Ascending aorta (tissue), 2 donors: Measurements from ENCODE around the gene RAVER2. TPM values are rescaled to one million over a fixed set of nuclear protein-coding genes. Genes with fewer than 3 reads are reported as not detected.
"Not testable (repeated sequence)": the region's sequence is repeated elsewhere in the genome, so short reads cannot be mapped to it uniquely, and the experiment has no call there.

Experiments used
- DNase-seq, 2 donors: peaks; one replicate each; pipeline ENCODE4 v3.0.0-alpha.2; 2019; ENCODE audit warnings: low spot score in 2 of 2
- H3K27ac ChIP-seq, 2 donors: fragments of 200-600 bp; sonication (generic); one replicate each; pipeline ENCODE4 v1.5.1; 2016 to 2017; ENCODE audit warnings: mild to moderate bottlenecking in 1 of 2
- H3K27me3 ChIP-seq: fragments of 200-600 bp; sonication (generic); one replicate; pipeline ENCODE4 v1.5.1; 2017
- H3K36me3 ChIP-seq, 2 donors: fragments of 200-600 bp; sonication (generic); one replicate each; pipeline ENCODE4 v1.5.1; 2016
- H3K4me1 ChIP-seq, 2 donors: fragments of 200-600 bp; sonication (generic); one replicate each; pipeline ENCODE4 v1.5.1; 2016 to 2017; ENCODE audit warnings: mild to moderate bottlenecking in 1 of 2
- H3K4me3 ChIP-seq, 2 donors: fragments of 200-600 bp; sonication (generic); one replicate each; pipeline ENCODE4 v1.5.1; 2016 to 2017; ENCODE audit warnings: mild to moderate bottlenecking in 1 of 2
- H3K9me3 ChIP-seq, 2 donors: fragments of 200-600 bp; sonication (generic); one replicate each; pipeline ENCODE4 v1.5.1; 2016
- CTCF ChIP-seq, 3 experiments: fragments of 200-600 bp in 2 of 3; fragments of 450-650 bp in 1 of 3; sonication (generic) in 2 of 3; IDR thresholded peaks; one replicate each; pipeline ENCODE4 v1.5.1; 2016 to 2019; ENCODE audit warnings: antibody characterized with exemption in 3 of 3, mild to moderate bottlenecking in 1 of 3, moderate library complexity in 1 of 3
- intact Hi-C: fragments of 100-400 bp; cut with DNase I; formaldehyde crosslinking; loops from one replicate; pipeline ENCODE4 v1.15.1; 2023
- total RNA-seq: library from RNA; depleted of rRNA; stranded (reverse); fragments of >200 nt; gene quantifications from one replicate; pipeline ENCODE4 v1.1.0, GENCODE V29; 2016

The RAVER2 gene
- total RNA-seq, 1 donor from 2014 or later: 17.7 TPM

DNA sequence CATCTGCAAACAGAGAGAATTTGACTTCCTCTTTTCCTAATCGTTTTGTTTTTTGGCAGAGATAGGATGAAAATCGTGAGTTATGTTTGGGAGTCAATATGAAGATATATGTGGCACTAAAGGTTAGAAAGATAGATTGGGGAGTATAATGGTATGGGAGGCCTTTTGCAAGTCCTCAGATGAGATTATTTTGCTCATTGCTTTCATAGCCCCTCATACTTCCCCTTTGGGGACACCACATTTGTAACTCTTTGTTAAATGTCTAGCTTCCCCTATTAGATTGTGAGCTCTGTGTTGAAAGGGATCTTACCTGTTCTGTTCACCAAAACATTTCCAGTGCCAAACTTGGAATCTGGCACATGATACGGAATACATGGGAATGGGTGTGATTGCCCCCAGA is 30.2 kb downstream of the RAVER2 start:
- H3K36me3 ChIP-seq: peaks cover 0 to 12% of the 10 kb centered on the region in 2 donors
- no peak overlapping the region for H3K27ac ChIP-seq
- no peaks in the 10 kb centered on the region for H3K4me1 ChIP-seq
- no peak for TF ChIP-seq CTCF (IDR thresholded peaks at IDR 0.05)
- intact Hi-C loops: no loop called here
- no peaks in the 10 kb centered on the region for H3K27me3 ChIP-seq
- H3K9me3 ChIP-seq: no peaks in the 10 kb centered on the region
- no peak overlapping the region for H3K4me3 ChIP-seq
- no peak for DNase-seq

- DNase-seq, H3K27me3 ChIP-seq, intact Hi-C loops, H3K4me1 ChIP-seq, H3K4me3 ChIP-seq, H3K27ac ChIP-seq, H3K9me3 ChIP-seq: not testable (repeated sequence)
- H3K36me3 ChIP-seq: peaks cover 2 to 14% of the 10 kb centered on the region in 2 donors
Observed at GRCh38 chr1:64782044-64782443, 37.2 kb downstream of the RAVER2 start.

GRCh38 chr1:64782848-64783247 is 38.0 kb downstream of the RAVER2 start:
- H3K27ac ChIP-seq, H3K27me3 ChIP-seq, H3K9me3 ChIP-seq, intact Hi-C loops, H3K4me1 ChIP-seq, DNase-seq, H3K4me3 ChIP-seq: not testable (repeated sequence)
- H3K36me3 ChIP-seq: peaks cover 2 to 12% of the 10 kb centered on the region in 2 donors

DNA sequence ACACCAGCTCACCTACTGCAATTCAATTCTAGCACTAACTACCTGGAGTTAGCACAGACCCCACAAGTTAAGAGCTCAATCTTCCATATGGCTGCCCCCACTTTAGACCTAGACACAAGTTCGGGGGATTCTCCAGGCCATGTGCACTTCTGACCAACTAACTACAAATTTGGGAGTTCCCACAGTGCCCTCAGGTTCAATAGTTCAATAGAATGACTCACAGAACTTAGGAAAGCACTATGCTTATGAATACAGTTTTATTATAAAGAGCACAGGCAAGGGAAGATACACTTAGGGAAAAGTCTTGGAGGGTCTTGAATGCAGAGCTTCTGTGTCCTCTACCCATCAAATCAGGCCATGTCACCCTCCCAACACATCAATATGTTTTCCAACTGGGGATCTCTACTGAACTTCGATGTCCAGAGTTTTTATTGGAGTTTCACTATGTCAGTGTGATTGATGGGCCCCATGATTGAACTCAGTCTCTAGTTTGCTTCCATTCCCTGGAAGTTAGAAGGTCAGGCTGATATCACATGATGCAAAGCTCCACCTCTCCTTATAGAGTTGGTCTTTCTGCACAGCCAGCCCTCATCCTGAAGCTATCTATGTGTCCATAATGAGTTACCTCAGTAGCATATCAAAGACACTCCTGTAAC is 46.1 kb downstream of the RAVER2 start:
- no peaks in the 10 kb centered on the region for H3K4me1 ChIP-seq
- no peaks in the 10 kb centered on the region for H3K27me3 ChIP-seq
- peaks cover 3 to 8% of the 10 kb centered on the region in 2 donors for H3K9me3 ChIP-seq
- intact Hi-C loops: no loop called here
- no peak overlapping the region for H3K4me3 ChIP-seq
- no peak for DNase-seq
- H3K27ac ChIP-seq: no peak overlapping the region
- peaks cover 8% of the 10 kb centered on the region in 2 donors for H3K36me3 ChIP-seq
- TF ChIP-seq CTCF (IDR thresholded peaks at IDR 0.05): no peak

DNA sequence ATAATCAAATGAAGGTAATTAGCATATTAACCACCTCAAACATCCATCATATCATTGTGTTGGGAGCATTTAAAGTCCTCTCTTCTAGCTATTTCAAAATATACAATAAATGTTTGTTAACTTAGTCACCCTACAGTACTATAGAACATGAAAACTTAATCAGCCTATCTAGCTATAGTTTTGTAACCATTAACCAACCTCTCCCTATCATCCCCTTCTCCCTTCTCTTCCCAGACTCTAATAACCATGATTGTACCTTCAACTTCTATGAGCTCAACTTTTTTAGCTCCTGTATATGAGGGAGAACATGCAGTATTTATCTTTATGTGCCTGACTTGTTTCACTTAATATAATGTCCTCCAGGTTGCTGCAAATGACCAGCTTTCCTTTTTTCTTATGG is 54.0 kb downstream of the RAVER2 start:
- Histone ChIP-seq H3K4me1 (no peaks in the 10 kb centered on the region), H3K4me3 (no peak overlapping the region), H3K27ac (no peak overlapping the region), H3K36me3 (peaks cover 0 to 4% of the 10 kb centered on the region in 2 donors), H3K9me3 (no peaks in the 10 kb centered on the region), H3K27me3 (no peaks in the 10 kb centered on the region)
- intact Hi-C loops: no loop called here
- no peak for TF ChIP-seq CTCF (IDR thresholded peaks at IDR 0.05)
- DNase-seq: no peak

DNA sequence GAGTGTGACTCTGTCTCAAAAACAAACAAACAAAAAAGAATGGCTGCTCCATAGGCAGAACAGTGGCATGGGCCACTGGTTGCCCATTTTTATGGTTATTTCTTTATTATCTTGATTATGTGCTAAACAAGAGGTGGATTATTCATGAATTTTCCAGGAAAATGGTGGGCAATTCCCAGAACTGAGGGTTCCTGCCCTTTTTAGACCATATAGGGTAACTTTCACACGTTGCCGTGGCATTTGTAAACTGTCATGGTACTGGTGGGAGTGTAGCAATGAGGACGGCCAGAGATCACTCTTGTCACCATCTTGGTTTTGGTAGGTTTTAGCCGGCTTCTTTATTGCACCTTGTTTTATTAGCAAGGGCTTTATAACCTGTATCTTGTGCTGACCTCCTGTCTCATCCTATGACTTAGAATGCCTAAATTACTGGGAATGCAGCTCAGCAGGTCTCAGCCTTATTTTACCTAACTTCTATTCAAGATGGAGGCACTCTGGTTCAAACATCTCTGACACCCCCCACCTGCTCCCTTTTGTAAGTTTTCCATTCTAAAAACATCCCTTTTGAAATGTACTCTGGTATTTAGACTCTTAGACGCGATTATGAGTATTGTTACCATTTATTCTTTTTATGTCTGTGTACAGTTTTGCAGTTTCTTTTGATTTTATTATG is 57.1 kb downstream of the RAVER2 start:
- peaks cover 0 to 2% of the 10 kb centered on the region in 2 donors for H3K4me1 ChIP-seq
- H3K27ac ChIP-seq: no peak overlapping the region
- no peak for TF ChIP-seq CTCF (IDR thresholded peaks at IDR 0.05)
- no peak for DNase-seq
- intact Hi-C loops: no loop called here
- no peaks in the 10 kb centered on the region for H3K27me3 ChIP-seq
- H3K9me3 ChIP-seq: no peaks in the 10 kb centered on the region
- H3K36me3 ChIP-seq: peaks cover 0 to 4% of the 10 kb centered on the region in 2 donors
- H3K4me3 ChIP-seq: no peak overlapping the region
